GM18526 (cell line): ENCODE results near the gene SHANK3.

Source experiments
- POLR2A ChIP-seq: IDR thresholded peaks from 3 replicates; pipeline ENCODE4 v1.6.1; 2011; ENCODE audit not compliant: insufficient read length; ENCODE audit errors: extremely low read depth

SHANK3 gene

DNA sequence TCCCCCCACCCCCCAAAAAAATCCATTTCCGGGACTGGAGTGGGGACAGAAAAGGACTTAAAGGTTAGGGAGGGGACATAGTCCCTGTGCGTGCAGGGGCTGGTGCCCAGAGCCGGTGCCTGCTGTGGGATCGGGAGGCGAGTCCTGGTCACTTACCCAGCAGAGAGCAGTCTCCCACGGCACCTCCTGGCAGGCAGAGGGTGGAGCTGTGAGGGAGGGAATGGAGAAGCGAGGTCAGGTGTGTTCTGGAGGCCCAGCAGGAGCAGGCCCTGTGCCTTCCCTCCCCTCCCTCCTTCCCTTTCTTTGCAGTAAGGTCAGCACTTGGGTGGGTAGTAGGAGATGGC is 28.4 kb downstream of the SHANK3 start:
- TF ChIP-seq POLR2A, result no peak

- no peak for TF ChIP-seq POLR2A
These were observed 29.0 kb downstream of the SHANK3 start for GRCh38 chr22:50701428-50702154.

- no peak for TF ChIP-seq POLR2A
These were observed 29.6 kb downstream of the SHANK3 start for GRCh38 chr22:50702261-50702671.

DNA sequence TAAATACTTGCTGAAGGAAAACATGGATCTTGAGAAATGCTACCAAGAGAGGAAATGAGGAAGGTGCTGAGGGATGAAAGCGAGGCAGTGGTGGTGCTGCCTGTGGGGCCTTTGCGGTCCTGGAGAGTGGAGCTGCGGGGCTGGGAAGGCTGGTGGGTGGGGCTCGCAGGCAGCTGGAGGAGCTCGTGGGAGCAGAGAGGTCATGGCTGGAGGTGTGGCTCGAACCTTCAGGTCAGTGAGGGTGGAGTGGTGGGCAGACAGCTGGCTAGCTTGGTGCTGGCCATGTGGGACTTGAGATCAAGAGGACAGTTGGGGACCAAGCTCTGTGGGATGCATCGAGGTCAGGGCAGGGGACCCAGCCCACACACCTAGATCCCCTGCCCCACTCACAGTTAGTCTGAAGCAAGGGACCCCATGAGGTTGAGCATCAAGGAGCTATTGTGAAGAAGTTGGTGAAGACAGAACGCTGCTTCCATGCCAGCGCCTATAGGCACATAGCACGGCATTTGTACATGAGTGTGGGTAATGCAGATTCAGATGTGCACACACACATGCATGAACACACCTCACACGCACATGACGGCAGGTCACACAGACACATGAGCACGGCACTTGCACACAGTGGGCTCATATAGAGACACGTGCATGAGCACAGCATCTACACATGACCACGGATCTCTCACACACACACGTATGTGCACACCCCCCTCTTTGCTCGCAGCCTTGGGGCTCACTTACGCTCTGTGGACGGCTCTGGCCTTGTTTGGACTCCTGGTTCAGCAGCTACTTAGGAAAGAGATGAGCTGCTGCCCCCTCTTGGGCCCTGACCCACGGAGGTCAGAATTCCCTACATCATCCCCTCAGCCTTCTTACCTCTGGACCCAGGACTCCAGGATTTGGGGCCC is 30.4 kb downstream of the SHANK3 start:
- TF ChIP-seq POLR2A, result no peak

DNA sequence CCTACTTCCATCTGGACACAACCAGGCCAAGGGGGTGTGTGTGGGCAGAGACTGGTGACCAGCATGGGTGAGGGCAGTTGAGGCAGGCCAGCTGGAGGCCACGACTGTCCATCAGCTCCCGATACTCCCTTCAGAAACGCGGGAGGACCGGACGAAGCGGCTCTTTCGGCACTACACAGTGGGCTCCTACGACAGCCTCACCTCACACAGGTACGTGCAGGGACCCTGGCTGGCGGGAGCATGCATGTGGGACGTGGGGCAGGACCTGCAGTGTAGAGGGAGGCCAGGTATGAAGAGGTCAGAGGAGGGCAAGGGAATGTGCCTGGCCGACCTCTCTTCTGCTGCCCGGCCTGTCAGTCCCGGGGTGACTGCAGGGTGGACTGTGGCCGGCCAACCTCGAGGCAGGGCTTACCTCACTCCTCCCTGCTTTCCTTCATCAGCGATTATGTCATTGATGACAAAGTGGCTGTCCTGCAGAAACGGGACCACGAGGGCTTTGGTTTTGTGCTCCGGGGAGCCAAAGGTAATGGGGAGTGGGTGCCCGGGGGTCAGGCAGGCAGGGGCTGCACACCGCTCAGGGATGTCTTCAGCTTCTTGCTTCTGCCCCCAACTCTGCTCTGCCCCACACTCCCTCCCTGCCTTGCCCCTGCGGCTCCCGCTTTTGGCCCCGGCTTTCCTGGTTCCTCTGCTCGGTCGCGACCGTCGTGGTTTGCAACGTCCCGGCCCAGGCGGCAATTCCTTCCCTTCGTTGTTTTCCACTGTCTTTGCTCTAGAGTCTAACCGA is 31.3 kb downstream of the SHANK3 start:
- TF ChIP-seq POLR2A, result no peak

DNA sequence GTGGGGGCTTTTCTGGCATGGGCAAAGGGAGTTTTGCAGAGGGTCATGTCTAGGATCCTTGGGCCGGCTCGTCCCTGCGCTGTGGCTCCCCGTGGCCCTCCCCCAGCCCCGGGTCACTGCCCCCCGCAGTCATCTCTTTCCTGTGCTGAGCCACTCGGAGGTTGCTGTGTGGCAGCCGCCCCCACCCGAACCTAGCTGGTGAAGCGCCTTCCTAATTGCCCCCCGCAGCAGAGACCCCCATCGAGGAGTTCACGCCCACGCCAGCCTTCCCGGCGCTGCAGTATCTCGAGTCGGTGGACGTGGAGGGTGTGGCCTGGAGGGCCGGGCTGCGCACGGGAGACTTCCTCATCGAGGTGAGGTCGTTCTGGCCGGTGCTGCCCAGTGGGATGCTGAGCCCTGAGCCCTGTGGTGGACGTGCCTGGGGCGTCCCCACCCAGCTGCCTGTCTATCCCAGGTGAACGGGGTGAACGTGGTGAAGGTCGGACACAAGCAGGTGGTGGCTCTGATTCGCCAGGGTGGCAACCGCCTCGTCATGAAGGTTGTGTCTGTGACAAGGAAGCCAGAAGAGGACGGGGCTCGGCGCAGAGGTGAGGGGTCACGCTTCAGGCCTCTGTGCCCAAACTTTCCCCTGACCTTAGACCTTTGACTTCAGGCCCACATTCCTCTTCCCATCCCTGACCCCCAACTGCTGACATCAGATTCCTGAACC is 32.0 kb downstream of the SHANK3 start:
- no peak for TF ChIP-seq POLR2A

DNA sequence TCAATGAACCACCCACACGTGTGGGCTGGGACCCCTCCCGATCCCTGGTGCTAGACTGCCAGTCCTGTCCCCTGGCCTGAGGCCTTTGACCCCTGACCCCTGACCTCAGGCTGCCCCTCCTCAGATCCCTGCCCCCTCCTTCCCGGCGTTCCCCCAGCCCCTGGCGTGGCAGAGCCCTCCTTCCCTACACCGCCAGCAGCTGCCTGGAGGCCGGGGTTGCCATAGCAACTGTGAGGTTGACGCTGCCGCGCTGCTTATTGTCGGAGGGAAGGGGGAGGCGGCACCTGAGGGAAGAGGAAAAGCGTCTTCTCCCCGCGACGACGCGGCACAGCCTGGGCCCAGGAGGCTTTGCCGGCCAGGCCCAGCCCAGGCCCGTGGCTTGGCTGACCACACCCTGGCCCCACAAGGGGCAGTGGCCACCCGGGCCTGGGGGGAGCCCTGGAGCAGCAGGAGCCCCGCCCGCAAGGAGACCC is 32.6 kb downstream of the SHANK3 start:
- no peak for TF ChIP-seq POLR2A

GRCh38 chr22:50705851-50706351 is 33.3 kb downstream of the SHANK3 start:
- no peak for TF ChIP-seq POLR2A

DNA sequence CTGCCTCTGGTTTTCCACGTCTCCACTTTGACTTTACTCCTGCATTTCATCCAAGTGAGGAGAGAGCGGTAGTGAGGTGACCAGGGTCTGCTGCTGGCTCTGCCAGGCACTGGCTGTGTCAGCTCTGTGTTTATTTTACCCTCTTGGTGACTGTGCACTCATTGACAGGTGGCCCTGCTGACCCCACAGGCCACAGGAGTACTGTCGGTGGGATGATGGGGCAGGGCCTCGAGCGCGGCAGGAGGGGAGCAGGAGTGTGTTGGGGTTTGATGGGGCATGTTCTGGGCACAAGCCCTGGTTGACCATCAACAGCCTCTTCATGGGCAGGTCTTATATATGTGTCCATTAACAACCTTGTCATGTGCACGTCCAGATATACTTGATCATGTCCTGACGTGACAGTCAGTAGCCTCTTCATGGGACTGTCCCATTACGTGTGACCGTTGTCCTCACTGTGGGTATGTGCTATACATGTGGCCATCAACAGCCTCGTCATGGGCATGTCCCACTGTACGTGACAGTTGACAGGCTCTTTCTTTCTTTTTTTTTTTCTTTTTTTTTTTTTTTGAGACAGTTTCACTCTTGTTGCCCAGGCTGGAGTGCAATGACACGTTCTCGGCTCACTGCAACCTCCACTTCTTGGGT is 34.0 kb downstream of the SHANK3 start:
- no peak for TF ChIP-seq POLR2A

DNA sequence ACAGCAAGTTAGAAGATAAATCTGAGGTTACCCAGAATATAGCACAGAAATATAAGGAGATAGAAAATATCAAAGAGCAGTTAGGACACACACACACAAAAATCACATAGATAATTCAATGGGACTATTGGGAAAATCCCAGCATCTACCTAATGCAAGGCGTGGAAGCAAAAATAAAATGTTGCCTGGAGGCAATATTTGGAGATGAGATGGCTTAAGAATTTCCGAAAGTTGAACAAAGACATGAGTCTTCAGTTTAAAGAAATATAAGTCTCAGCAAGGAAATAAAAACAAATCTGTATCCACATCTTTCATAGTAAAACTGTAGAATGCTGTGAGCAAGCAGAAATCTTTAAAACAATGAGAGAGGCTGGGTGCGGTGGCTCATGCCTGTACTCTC is 35.9 kb downstream of the SHANK3 start:
- TF ChIP-seq POLR2A, result no peak

DNA sequence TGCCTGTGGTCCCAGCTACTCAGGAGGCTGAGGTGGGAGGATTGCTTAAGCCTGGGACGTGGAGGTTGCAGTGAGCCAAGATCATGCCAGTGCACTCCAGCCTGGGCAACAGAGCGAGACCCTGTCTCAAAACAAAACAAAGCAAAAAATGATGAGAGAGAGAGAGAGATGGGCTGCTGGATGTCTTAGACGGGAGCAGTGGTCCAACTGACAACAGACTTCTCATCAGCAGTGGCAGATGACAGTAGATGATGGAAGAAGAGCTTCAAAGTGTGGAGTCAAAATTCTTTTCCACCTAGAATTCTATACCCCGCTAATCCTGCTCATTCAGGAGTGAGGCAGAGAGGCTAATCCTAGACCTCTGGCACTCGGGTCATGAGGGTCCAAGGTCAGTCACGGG is 36.4 kb downstream of the SHANK3 start:
- no peak for TF ChIP-seq POLR2A

- no peak for TF ChIP-seq POLR2A
These were observed 37.6 kb downstream of the SHANK3 start for GRCh38 chr22:50710221-50710620.

GRCh38 chr22:50710886-50711285 is 38.3 kb downstream of the SHANK3 start:
- no peak for TF ChIP-seq POLR2A
